HS-5 (cell line): ENCODE data around the gene CPNE5.

ENCODE experiments used
- DNase-seq: peaks from one replicate; pipeline ENCODE4 v3.0.0-alpha.2; 2012; ENCODE audit warnings: low read depth

CPNE5 gene

GRCh38 chr6:36700071-36700812, 139.0 kb downstream of the CPNE5 start:
- DNase-seq = no peak

- no peak for DNase-seq
Observed at GRCh38 chr6:36699348-36699747, 139.9 kb downstream of the CPNE5 start.

- no peak for DNase-seq
Observed at GRCh38 chr6:36698871-36699271, 140.4 kb downstream of the CPNE5 start.

- no peak for DNase-seq
Observed at GRCh38 chr6:36698196-36698595, 141.0 kb downstream of the CPNE5 start.

- DNase-seq = no peak
Observed at GRCh38 chr6:36697481-36697903, 141.8 kb downstream of the CPNE5 start, which contains the start of gene RAB44. Gene RAB44 (plus strand): TSS chr6:36697826. CDS start chr6:36704236, 6,410 bp downstream.

GRCh38 chr6:36695414-36695813, 143.8 kb downstream of the CPNE5 start:
- no peak for DNase-seq

GRCh38 chr6:36694616-36695015, 144.6 kb downstream of the CPNE5 start:
- no peak for DNase-seq

GRCh38 chr6:36692861-36693702, 146.2 kb downstream of the CPNE5 start:
- DNase-seq = no peak

- DNase-seq = no peak
Observed at GRCh38 chr6:36692220-36692619, 147.0 kb downstream of the CPNE5 start.

- DNase-seq = no peak
Observed at GRCh38 chr6:36691612-36692011, 147.6 kb downstream of the CPNE5 start.

- no peak for DNase-seq
Observed at GRCh38 chr6:36691011-36691410, 148.2 kb downstream of the CPNE5 start.
